ENCODE data around the gene GLRX3. TPM values are rescaled to one million over a fixed set of nuclear protein-coding genes. Genes with fewer than 3 reads are reported as not detected.

The GLRX3 gene
- total and polyA plus RNA-seq, 2 of the 13 experiments (the other 11 are each of a cell fraction or from before 2014, with no cell fraction given), result 91.4 to 135 TPM

DNA sequence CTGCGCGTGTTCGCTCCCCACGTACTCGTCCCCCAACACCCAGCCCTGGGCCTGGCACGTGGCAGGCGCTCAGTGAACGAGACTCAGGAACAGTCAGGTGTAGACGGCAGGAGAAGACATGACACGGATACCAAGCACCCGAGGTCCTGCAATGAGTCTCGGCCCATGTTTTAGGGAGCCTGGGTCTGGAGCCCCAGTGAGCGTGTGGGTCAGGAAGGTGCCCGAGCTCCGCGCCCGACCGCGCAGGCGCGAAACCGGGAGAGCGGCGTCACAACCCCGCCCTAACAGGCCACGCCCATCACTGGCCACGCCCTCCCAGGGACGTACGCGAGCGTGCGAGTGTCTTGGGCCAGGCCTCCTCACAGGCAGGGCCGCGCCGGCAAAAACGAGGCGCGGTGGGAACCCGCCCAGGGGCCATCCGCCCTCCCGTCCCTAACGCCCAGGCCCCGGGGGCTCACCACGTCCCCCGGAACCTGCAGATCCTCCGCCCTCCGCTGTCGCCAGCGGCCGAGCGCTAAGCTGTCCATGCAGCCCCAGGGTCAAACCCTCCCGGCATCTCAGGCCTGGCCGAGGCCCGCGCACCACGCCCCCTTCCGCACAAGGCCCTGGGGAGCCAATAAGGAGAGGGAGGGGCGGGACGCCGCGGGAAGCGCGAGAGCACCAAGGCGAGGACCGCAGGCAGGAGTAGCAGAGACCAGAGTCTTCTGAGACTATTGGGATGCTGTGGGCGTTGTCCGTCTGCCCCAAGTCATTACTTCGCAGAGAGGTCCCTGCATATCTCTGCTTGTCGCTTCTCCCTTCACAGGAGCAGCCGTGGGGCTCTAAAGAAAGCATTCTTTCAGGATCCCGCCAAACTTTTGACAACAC is 25.7 kb upstream of the GLRX3 start, which contains the start of gene C10orf143 (continued):
- TF ChIP-seq, protein P1, sequence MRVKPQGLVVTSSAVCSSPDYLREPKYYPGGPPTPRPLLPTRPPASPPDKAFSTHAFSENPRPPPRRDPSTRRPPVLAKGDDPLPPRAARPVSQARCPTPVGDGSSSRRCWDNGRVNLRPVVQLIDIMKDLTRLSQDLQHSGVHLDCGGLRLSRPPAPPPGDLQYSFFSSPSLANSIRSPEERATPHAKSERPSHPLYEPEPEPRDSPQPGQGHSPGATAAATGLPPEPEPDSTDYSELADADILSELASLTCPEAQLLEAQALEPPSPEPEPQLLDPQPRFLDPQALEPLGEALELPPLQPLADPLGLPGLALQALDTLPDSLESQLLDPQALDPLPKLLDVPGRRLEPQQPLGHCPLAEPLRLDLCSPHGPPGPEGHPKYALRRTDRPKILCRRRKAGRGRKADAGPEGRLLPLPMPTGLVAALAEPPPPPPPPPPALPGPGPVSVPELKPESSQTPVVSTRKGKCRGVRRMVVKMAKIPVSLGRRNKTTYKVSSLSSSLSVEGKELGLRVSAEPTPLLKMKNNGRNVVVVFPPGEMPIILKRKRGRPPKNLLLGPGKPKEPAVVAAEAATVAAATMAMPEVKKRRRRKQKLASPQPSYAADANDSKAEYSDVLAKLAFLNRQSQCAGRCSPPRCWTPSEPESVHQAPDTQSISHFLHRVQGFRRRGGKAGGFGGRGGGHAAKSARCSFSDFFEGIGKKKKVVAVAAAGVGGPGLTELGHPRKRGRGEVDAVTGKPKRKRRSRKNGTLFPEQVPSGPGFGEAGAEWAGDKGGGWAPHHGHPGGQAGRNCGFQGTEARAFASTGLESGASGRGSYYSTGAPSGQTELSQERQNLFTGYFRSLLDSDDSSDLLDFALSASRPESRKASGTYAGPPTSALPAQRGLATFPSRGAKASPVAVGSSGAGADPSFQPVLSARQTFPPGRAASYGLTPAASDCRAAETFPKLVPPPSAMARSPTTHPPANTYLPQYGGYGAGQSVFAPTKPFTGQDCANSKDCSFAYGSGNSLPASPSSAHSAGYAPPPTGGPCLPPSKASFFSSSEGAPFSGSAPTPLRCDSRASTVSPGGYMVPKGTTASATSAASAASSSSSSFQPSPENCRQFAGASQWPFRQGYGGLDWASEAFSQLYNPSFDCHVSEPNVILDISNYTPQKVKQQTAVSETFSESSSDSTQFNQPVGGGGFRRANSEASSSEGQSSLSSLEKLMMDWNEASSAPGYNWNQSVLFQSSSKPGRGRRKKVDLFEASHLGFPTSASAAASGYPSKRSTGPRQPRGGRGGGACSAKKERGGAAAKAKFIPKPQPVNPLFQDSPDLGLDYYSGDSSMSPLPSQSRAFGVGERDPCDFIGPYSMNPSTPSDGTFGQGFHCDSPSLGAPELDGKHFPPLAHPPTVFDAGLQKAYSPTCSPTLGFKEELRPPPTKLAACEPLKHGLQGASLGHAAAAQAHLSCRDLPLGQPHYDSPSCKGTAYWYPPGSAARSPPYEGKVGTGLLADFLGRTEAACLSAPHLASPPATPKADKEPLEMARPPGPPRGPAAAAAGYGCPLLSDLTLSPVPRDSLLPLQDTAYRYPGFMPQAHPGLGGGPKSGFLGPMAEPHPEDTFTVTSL (CRISPR knock-in tag; IDR thresholded peaks at IDR 0.05; ENCODE audit: borderline replicate concordance), result peak; percentile 30; the same call in 1 of the 2 replicates
- TF ChIP-seq ZNF446 (CRISPR knock-in tag; IDR thresholded peaks at IDR 0.05) (0 out of 2 replicates have a peak, but pooled peaks have one; percentile 0), ZNF547 (CRISPR knock-in tag; IDR thresholded peaks at IDR 0.05) (peak; percentile 96), ZNF766 (CRISPR knock-in tag; IDR thresholded peaks at IDR 0.05; ENCODE audit: borderline replicate concordance) (peak; percentile 80; the same call in 1 of the 2 replicates), NR2F6 (IDR thresholded peaks at IDR 0.05) (no peak), NR2F6 (CRISPR knock-in tag; IDR thresholded peaks at IDR 0.05) (peak; percentile 18; the same call in 1 of the 2 replicates), ZFX (CRISPR knock-in tag; IDR thresholded peaks at IDR 0.05; ENCODE audit: low read depth) (peak; percentile 99), TCF12 (IDR thresholded peaks at IDR 0.05) (no peak), TCF12 (CRISPR knock-in tag; IDR thresholded peaks at IDR 0.05) (no peak; the same call in none of the 2 replicates), ZNF30 (CRISPR knock-in tag; IDR thresholded peaks at IDR 0.05) (0 out of 2 replicates have a peak, but pooled peaks have one; percentile 30), NR2F1 (CRISPR knock-in tag; IDR thresholded peaks at IDR 0.05) (peak; percentile 22 to 40; a peak in 2 of 4 replicates), HNRNPL (IDR thresholded peaks at IDR 0.05; ENCODE audit: low read depth, low read length) (peak; percentile 61; the same call in 1 of the 2 replicates), BRCA1 (CRISPR knock-in tag; IDR thresholded peaks at IDR 0.05) (peak; percentile 88; the same call in 1 of the 2 replicates), HNF4G (IDR thresholded peaks at IDR 0.05; ENCODE audit: borderline replicate concordance, low read depth, low read length) (no peak), HNF4G (CRISPR knock-in tag; IDR thresholded peaks at IDR 0.05; ENCODE audit: borderline replicate concordance, low read depth) (0 out of 2 replicates have a peak, but pooled peaks have one; percentile 46), SOX6 (IDR thresholded peaks at IDR 0.05) (no peak), SOX6 (CRISPR knock-in tag; IDR thresholded peaks at IDR 0.05) (peak; percentile 47), GATAD2A (CRISPR knock-in tag; IDR thresholded peaks at IDR 0.05) (peak; percentile 53), ZBTB7B (CRISPR knock-in tag; IDR thresholded peaks at IDR 0.05) (no peak), DR1 (CRISPR knock-in tag; IDR thresholded peaks at IDR 0.05) (peak; percentile 88)
- TF ChIP-seq, protein P2, sequence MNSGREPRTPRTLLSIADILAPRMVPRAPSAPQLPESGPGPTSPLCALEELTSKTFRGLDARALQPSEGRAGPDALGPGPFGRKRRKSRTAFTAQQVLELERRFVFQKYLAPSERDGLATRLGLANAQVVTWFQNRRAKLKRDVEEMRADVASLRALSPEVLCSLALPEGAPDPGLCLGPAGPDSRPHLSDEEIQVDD (CRISPR knock-in tag; IDR thresholded peaks at IDR 0.05; ENCODE audit: borderline replicate concordance), result peak; percentile 40
- TF ChIP-seq, protein P3, sequence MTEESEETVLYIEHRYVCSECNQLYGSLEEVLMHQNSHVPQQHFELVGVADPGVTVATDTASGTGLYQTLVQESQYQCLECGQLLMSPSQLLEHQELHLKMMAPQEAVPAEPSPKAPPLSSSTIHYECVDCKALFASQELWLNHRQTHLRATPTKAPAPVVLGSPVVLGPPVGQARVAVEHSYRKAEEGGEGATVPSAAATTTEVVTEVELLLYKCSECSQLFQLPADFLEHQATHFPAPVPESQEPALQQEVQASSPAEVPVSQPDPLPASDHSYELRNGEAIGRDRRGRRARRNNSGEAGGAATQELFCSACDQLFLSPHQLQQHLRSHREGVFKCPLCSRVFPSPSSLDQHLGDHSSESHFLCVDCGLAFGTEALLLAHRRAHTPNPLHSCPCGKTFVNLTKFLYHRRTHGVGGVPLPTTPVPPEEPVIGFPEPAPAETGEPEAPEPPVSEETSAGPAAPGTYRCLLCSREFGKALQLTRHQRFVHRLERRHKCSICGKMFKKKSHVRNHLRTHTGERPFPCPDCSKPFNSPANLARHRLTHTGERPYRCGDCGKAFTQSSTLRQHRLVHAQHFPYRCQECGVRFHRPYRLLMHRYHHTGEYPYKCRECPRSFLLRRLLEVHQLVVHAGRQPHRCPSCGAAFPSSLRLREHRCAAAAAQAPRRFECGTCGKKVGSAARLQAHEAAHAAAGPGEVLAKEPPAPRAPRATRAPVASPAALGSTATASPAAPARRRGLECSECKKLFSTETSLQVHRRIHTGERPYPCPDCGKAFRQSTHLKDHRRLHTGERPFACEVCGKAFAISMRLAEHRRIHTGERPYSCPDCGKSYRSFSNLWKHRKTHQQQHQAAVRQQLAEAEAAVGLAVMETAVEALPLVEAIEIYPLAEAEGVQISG (CRISPR knock-in tag; IDR thresholded peaks at IDR 0.05), result peak; percentile 35; the same call in 1 of the 2 replicates

Data from HepG2 (cell line).